GM18861 (cell line): ENCODE measurements around the gene POLDIP2.
A peak's percentile ranks its signal among the peaks of the same experiment; 100 is the strongest.
"Not testable (repeated sequence)": the region's sequence is repeated elsewhere in the genome, so short reads cannot be mapped to it uniquely, and the experiment has no call there.

Experiments used
- ATAC-seq: cut with Tn5 transposase; IDR thresholded peaks from one replicate; pipeline ENCODE4 v1.9.1; 2021; ENCODE audit not compliant: unreplicated experiment

Gene POLDIP2

DNA sequence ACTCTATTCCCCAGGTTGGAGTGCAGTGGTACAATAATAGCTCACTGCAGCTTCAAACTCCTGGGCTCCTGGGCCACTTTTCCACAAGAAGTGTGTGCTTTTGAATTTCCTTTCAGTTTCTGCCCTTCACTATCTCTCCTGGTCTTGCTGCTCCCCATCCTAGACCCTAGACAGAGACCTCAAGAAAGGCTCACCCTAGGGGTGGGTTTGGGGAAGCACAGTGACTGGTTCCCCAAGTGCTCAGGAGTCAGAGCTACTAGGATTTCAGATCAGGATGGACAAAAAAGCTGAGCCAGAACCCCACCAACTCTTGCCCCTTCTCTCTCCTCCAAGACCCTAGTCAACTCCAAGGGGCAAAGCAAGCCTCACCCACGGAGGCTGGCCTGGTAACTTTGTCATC, 9.3 kb upstream of the POLDIP2 start:
- no peak for ATAC-seq

- ATAC-seq = no peak
Observed at GRCh38 chr17:28365487-28365886, 8.2 kb upstream of the POLDIP2 start.

DNA sequence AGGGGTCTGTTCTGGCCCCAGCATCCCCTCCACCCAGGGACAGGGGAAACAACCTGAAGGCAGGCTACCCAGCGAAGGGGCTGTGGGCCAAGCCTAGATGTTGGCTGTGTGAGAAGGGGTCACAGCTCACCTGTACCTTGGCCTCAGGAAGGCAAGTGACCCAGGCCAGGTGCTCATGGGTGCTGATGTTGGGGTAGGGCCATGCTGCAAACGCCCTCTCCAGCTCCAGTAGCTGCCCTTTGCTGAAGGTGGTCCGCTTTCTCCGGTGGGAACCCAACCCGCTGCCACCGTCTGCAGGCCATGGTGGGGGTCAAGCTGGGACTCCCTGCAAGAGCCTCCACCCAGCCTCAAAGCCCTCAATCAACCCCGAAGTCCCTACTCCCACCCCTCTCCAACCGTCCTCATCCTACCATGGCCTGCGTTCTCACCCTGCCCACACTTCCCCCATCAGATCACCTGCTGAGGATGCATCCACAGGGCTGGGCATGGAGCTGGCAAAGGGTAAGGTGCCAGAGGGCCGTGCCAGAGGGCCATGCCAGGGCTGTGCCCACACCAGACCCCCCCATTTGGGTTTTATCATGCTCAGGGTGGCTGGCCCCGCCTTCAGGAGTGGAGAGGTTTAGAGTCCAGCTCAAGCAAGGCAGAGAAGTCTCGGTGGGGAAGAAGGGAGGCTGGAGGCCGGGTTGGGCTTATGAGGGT, 7.5 kb upstream of the POLDIP2 start, which contains the start of gene SEBOX:
Gene SEBOX, minus strand, starts transcription at position 535 of the 699 bp plus-strand sequence. Its CDS starts 48 bp downstream, at position 487.
- no peak for ATAC-seq

DNA sequence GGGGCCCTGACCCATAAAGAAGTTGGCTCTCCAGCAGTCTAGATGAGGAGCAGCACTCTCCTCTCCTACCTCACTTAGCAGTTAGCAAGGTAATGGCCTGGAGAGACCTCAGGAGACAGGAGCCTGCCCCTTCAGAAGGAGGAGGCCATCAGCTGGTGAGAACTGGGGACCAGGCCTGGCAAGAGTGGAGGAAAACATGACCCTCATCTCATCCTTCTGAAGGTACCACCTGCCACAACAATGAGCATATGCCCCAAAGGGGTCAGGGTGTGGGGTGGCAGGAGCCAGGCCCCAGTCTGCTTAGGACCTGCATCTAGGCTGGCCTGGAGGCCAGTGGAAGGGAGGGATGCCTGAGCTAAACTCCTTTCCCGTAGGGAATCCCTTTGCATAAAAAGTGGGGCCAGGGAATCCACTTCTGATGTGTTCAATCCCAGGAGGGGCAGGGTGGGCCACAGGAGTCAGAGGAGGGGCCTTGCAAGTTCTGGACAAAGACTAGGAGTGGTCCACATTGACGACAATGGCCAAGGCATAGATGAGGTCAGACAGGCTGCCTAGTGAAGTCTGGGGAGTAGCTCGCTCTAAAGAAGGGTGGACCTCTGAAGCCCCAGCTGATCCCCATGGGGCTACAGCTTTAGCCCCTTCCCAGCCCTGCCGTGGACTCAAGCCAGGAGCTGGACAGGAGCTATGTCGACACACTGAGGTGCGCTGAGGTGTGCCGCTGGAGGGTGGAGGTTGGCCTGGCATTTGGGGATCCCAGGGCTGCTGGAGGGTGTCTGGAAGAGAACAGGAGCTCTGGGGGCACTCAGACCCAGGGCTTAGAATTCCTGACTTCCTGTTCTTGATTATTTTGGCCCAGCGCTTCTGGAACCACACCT, 6.7 kb upstream of the POLDIP2 start:
- no peak for ATAC-seq

- no peak for ATAC-seq
Observed at GRCh38 chr17:28363186-28363585, 5.9 kb upstream of the POLDIP2 start.

- ATAC-seq = peak; percentile 6
Observed at GRCh38 chr17:28357901-28358197, 522 bp upstream of the POLDIP2 start.

GRCh38 chr17:28350271-28350670, 7.1 kb downstream of the POLDIP2 start:
- ATAC-seq = no peak

GRCh38 chr17:28348979-28349378, 8.3 kb downstream of the POLDIP2 start:
- ATAC-seq = no peak

GRCh38 chr17:28347261-28347891, 10.0 kb downstream of the POLDIP2 start:
- ATAC-seq = no peak

GRCh38 chr17:28346746-28347246, 10.5 kb downstream of the POLDIP2 start:
- no peak for ATAC-seq

- ATAC-seq = no peak
Observed at GRCh38 chr17:28346199-28346580, 11.1 kb downstream of the POLDIP2 start.

DNA sequence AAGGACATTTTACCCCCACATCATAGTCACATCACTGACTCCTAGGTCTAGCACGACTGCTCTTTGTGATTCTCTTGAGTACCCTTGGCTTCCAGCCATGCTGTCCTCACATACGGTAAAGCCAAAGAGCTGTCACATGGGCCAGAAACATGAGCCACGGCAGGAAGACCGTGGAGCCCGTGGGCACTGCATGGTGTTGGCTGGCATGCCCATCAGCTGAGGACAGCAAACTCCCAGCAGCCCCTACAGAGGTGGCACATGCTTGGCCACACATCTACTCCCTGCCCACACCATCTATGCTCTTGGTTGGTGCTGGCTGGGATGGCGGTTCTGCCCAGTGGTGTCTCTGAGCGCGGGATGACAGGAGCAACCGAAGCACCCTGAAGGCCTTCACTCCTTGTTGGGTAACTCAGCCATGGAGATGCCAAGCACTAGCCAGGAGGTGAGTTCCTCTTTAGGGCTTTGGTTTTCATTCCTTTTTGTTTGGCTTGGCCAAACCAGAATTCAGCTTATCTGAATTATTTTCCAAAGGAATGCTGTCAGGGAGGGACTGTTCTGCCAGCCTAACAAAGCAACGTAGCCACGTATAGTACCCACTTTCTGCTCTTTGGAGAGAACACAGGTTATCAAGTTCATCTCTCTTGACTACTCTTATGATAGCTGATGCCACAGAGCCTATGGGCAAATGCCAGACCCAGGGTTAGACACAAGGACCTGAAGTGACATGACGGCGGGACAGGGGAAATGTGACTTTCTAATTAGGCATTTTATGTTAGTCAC, 11.7 kb downstream of the POLDIP2 start:
- ATAC-seq = no peak

DNA sequence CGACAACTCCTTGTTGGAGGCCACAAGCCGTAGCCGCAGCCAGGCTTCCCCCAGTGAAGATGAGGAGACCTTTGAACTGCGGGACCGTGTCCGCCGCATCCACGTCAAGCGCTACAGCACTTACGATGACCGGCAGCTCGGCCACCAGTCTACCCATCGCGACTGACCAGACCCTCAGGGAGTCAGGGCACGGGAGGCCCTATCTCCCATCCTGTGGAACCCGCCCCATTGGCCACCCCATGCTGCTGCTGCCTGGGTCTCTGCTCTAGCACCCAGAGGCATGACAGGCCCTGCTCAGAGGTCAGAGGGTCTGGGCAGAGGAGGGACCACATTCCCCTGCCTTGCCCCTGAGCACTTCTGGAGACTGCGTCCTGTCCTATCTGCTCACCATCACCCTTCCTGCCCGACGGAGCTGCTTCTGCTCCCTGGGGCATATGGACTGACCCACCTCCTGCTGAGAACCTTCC, 12.9 kb downstream of the POLDIP2 start:
- no peak for ATAC-seq

DNA sequence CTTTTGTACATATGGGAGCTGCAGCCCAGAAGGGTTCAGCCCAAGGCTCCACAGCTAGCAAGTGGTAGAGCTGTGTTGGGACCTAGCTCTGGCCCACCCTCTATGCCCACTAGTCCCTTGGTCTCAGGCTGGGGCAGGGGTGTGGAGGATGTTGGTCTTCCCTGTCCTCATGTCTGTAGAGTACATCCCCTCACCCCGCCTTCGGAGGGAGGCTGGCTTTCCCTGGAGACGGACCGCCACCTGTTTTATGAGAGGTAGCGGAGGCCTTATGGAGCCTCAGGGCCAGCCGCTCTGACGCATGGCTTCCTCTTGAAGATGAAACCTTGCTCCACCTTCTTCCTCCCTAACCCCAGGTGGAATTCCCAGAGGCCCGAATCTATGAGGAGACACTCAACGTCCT, 13.3 kb downstream of the POLDIP2 start:
- no peak for ATAC-seq

DNA sequence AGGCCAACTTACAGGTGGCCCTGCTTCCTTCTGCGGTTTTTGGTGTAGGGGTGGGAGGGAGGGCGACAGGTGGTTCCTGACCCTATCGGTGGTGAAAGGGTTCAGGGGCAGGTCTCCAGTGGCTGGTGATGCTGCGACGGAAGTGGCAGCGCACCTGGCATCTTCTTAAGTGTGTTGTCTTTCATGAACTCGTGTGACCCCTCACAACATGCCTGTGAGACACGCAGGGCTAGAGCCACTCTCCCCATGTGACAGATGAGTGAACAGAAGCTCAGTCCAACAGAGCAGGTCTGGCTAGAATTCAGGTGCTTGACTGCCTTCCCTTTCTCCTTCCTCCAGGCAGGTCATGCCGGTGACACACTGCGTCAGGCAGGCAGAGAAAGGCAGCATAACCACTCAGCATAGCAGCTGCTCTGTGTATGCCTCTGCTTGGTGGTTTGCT, 13.8 kb downstream of the POLDIP2 start:
- no peak for ATAC-seq

DNA sequence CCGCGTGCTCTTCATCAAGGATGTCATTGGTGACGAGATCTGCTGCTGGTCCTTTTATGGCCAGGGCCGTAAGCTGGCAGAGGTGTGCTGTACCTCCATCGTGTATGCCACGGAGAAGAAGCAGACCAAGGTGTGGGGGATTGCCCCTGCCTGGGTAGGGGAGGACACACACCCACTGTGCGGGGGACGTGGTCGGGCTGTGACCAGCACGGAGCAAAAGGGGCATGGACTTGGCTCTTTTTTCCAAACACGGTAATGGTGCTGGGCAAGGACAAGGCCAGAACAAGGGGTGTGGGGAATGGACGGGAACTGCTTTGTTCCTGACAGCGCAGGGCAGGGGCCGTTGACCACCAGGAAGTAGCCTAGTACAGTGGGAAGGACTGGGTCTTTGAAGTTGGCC, 15.0 kb downstream of the POLDIP2 start:
- ATAC-seq = no peak

DNA sequence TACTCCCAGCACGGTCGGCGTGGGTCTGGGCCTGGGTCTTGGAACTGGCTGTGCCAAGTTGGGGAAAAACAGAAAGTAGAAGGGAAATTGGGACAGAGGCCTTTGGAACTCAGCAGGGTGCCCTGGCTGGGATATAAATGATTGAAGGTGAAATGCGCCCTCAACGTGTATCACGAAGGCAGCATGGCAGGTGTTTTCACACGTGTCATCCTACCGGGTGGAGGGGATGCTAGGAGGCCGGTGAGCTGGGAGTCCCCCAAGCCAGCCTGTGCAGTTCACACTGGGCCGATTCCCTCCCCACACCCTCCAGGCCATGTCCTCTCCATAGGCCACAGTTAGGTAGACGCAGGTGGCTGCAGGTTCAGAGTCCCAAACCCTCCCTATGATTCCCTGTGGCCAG, 15.8 kb downstream of the POLDIP2 start:
- no peak for ATAC-seq

- ATAC-seq = no peak
Observed at GRCh38 chr17:28340374-28340773, 17.0 kb downstream of the POLDIP2 start.

DNA sequence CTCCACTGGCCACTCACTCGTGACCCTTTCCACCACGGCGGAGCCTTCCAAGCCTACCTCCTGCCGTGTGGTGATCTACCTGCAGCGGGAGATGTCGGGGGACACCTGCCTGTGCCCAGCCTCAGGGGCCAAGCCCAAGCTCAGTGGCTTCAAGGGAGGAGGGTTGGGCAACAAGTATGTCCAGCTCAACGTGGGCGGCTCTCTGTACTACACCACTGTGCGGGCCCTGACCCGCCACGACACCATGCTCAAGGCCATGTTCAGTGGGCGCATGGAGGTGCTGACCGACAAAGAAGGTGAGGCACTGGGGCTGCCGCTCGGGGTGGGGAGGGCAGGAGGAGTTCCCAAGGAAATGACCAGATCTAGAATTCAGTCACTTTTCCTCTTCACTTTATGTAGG, 17.9 kb downstream of the POLDIP2 start:
- ATAC-seq = no peak

DNA sequence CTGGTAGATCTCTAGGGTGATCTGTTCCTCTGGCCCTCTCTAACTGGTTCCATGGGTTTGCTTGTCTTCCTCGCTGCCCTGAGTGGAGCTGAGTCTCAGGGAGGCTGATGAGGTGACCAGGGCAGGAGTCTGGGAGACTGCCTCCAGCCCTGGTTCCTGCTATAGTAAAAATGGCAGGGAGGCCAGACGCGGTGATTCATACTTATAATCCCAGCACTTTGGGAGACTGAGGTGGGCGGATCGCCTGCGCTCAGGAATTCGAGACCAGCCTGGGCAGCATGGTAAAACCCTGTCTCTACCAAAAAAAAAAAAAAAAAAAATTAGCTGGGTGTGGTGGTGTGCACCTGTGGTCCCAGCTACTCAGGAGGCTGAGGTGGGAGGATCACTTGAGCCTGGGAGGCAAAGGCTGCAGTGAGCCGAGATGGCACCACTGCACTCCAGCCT, 18.5 kb downstream of the POLDIP2 start:
- not testable (repeated sequence) for ATAC-seq
